Mononuclear cell (primary cell): ENCODE results near the gene ABHD17A. TPM values are rescaled to one million over a fixed set of nuclear protein-coding genes. Genes with fewer than 3 reads are reported as not detected.
"Not testable (repeated sequence)": the region's sequence is repeated elsewhere in the genome, so short reads cannot be mapped to it uniquely, and the experiment has no call there.

ENCODE experiments used
- H3K27me3 ChIP-seq: 2 replicates; pipeline ENCODE4 v1.6.0; 2011; ENCODE audit warnings: low read length, control low read depth; ENCODE audit not compliant: insufficient read depth
- H3K4me1 ChIP-seq: 2 replicates; pipeline ENCODE4 v1.5.1; 2011; ENCODE audit warnings: mild to moderate bottlenecking, low read length, control low read depth; ENCODE audit not compliant: insufficient read depth
- H3K4me3 ChIP-seq: 2 replicates; pipeline ENCODE4 v1.5.1; 2011; ENCODE audit warnings: mild to moderate bottlenecking, low read length, moderate library complexity
- H3K9me3 ChIP-seq: 2 replicates; pipeline ENCODE4 v1.5.1; 2011; ENCODE audit warnings: low read depth, mild to moderate bottlenecking, control low read depth, low read length
- total RNA-seq: library from RNA; depleted of rRNA; stranded (reverse); fragments of >200 nt; gene quantifications from one replicate; pipeline ENCODE4 v1.2.3, GENCODE V29; 2012

Gene ABHD17A
- total RNA-seq, 1 donor = 97.8 TPM

GRCh38 chr19:1902923-1903322 is 17.6 kb upstream of the ABHD17A start:
- Histone ChIP-seq H3K9me3 (no peaks in the 10 kb centered on the region), H3K27me3 (no peaks in the 10 kb centered on the region), H3K4me3 (no peak overlapping the region), H3K4me1 (peaks cover 68% of the 10 kb centered on the region)

- peaks cover 75% of the 10 kb centered on the region for H3K4me1 ChIP-seq
- no peaks in the 10 kb centered on the region for H3K9me3 ChIP-seq
- H3K27me3 ChIP-seq = no peaks in the 10 kb centered on the region
- H3K4me3 ChIP-seq = no peak overlapping the region
These were observed 16.7 kb upstream of the ABHD17A start for GRCh38 chr19:1901940-1902404.

GRCh38 chr19:1896508-1896907 is 11.2 kb upstream of the ABHD17A start:
- Histone ChIP-seq H3K27me3 (no peaks in the 10 kb centered on the region), H3K4me1 (peaks cover 53% of the 10 kb centered on the region), H3K9me3 (no peaks in the 10 kb centered on the region), H3K4me3 (no peak overlapping the region)

- no peaks in the 10 kb centered on the region for H3K9me3 ChIP-seq
- no peaks in the 10 kb centered on the region for H3K27me3 ChIP-seq
- H3K4me1 ChIP-seq = peaks cover 43% of the 10 kb centered on the region
- no peak overlapping the region for H3K4me3 ChIP-seq
These were observed 8.5 kb upstream of the ABHD17A start for GRCh38 chr19:1893791-1894190.

GRCh38 chr19:1889907-1890306 is 4.6 kb upstream of the ABHD17A start:
- Histone ChIP-seq H3K27me3 (no peaks in the 10 kb centered on the region), H3K4me1 (peaks cover 14% of the 10 kb centered on the region), H3K4me3 (no peak overlapping the region), H3K9me3 (no peaks in the 10 kb centered on the region)

- H3K9me3 ChIP-seq = no peaks in the 10 kb centered on the region
- no peak overlapping the region for H3K4me3 ChIP-seq
- H3K27me3 ChIP-seq = no peaks in the 10 kb centered on the region
- peaks cover 20% of the 10 kb centered on the region for H3K4me1 ChIP-seq
These were observed 3.1 kb upstream of the ABHD17A start for GRCh38 chr19:1888385-1888784.

GRCh38 chr19:1886360-1886759 is 1.1 kb upstream of the ABHD17A start:
- H3K9me3 ChIP-seq, H3K4me3 ChIP-seq, H3K27me3 ChIP-seq: not testable (repeated sequence)
- peaks cover 38% of the 10 kb centered on the region for H3K4me1 ChIP-seq

- peaks cover 43% of the 10 kb centered on the region for H3K4me1 ChIP-seq
- H3K9me3 ChIP-seq = no peaks in the 10 kb centered on the region
- peak overlapping the region; percentile 91 for H3K4me3 ChIP-seq
- no peaks in the 10 kb centered on the region for H3K27me3 ChIP-seq
These were observed 469 bp downstream of the ABHD17A start for GRCh38 chr19:1884719-1885334.

GRCh38 chr19:1884291-1884718 is 991 bp downstream of the ABHD17A start:
- no peaks in the 10 kb centered on the region for H3K27me3 ChIP-seq
- peaks cover 43% of the 10 kb centered on the region for H3K4me1 ChIP-seq
- H3K9me3 ChIP-seq = no peaks in the 10 kb centered on the region
- peak overlapping the region; percentile 91 for H3K4me3 ChIP-seq

GRCh38 chr19:1883784-1884183 is 1.5 kb downstream of the ABHD17A start:
- Histone ChIP-seq H3K4me1 (peaks cover 43% of the 10 kb centered on the region), H3K27me3 (no peaks in the 10 kb centered on the region), H3K4me3 (peak overlapping the region; percentile 91), H3K9me3 (no peaks in the 10 kb centered on the region)

GRCh38 chr19:1882786-1883692 is 2.3 kb downstream of the ABHD17A start:
- H3K9me3 ChIP-seq = no peaks in the 10 kb centered on the region
- no peaks in the 10 kb centered on the region for H3K27me3 ChIP-seq
- H3K4me3 ChIP-seq = peak overlapping the region; percentile 91
- peaks cover 43% of the 10 kb centered on the region for H3K4me1 ChIP-seq

GRCh38 chr19:1882089-1882785 is 3.1 kb downstream of the ABHD17A start:
- peaks cover 43% of the 10 kb centered on the region for H3K4me1 ChIP-seq
- H3K27me3 ChIP-seq = no peaks in the 10 kb centered on the region
- peak overlapping the region; percentile 91 for H3K4me3 ChIP-seq
- H3K9me3 ChIP-seq = no peaks in the 10 kb centered on the region

- Histone ChIP-seq H3K4me3 (peak overlapping the region; percentile 15), H3K4me1 (peaks cover 46% of the 10 kb centered on the region)
- H3K27me3 ChIP-seq, H3K9me3 ChIP-seq: not testable (repeated sequence)
These were observed 3.8 kb downstream of the ABHD17A start for GRCh38 chr19:1881393-1882088.

- Histone ChIP-seq H3K9me3 (no peaks in the 10 kb centered on the region), H3K4me1 (peaks cover 47% of the 10 kb centered on the region), H3K4me3 (no peak overlapping the region), H3K27me3 (no peaks in the 10 kb centered on the region)
These were observed 4.5 kb downstream of the ABHD17A start for GRCh38 chr19:1880611-1881392.
